Measurements from ENCODE around the gene ERN1. TPM values are rescaled to one million over a fixed set of nuclear protein-coding genes. Genes with fewer than 3 reads are reported as not detected.
"Not testable (repeated sequence)": the region's sequence is repeated elsewhere in the genome, so short reads cannot be mapped to it uniquely, and the experiment has no call there.

ERN1 gene
- polyA plus RNA-seq = 10 to 100 TPM; 30.7 to 52.9 (median 31.3) TPM

DNA sequence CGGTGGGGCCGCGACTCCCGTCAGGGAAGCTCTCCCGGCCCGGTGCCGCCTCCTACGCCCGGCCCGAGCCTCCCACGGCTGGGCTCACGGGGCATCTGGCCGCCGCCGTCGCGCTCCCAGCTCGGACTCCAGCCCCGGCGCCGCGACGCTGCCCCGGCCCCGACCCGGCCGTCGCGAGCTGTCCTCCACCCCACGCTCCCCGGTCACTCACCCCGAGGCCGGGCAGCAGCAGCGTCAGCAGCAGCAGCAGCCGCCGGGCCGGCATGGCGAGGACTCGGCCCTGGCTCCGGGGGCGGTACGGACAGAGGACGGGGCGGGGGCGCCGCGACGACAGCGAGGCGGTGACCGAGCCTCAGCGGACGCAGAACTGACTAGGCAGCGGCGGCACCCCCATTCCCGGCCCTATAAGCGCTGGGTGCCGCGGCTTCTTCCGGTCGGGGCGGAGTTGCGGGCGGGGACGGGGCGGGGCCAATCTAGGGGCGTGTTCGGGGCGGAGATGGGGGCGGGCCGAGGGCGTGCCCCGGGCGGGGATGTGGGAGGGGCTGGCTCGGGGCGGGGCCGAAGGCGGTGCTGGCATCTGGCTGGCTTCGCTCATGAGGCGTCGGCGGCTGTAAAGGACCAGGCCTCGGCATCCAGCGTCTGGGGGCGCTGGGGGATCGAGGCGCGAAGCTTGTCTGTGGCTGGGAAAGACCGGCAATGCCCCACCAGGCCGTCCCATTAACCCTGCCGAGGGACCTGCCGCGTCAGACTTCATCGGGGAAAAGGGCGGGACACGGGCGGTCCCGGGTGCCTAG, at the start of gene ERN1:
Gene ERN1, minus strand, starts transcription at position 380 of the 794 bp plus-strand sequence. Its CDS starts 115 bp downstream, at position 265.
- Mint-ChIP-seq H3K4me1 (peaks cover 44 to 51% of the 10 kb centered on the region in 2 donors), H3K9me3 (no peaks in the 10 kb centered on the region), H3K4me3 (peak within 1 kb of the TSS; percentile 90 to 98 (median 95)), H3K36me3 (no peaks in the 10 kb centered on the region), H3K27me3 (ENCODE audit: low read depth in 3 of 3) (peaks cover 0 to 8% (median 3%) of the 10 kb centered on the region in 3 donors), H3K27ac (peak within 1 kb of the TSS; percentile 90 to 99 (median 96))
- DNase-seq = peak; percentile 91 to 94 (median 94)

- Mint-ChIP-seq H3K27me3 (ENCODE audit: low read depth in 3 of 3) (peaks cover 0 to 10% (median 0%) of the 10 kb centered on the region in 3 donors), H3K36me3 (peaks cover 8 to 37% (median 18%) of the 10 kb centered on the region in 3 donors)
- H3K27ac Mint-ChIP-seq, DNase-seq, H3K4me3 Mint-ChIP-seq, H3K4me1 Mint-ChIP-seq, H3K9me3 Mint-ChIP-seq: not testable (repeated sequence)
Measured at GRCh38 chr17:64179024-64179423, 49.1 kb upstream of the ERN1 start.

GRCh38 chr17:64178011-64178825, 48.3 kb upstream of the ERN1 start:
- no peak overlapping the region for H3K27ac Mint-ChIP-seq
- DNase-seq = no peak

DNA sequence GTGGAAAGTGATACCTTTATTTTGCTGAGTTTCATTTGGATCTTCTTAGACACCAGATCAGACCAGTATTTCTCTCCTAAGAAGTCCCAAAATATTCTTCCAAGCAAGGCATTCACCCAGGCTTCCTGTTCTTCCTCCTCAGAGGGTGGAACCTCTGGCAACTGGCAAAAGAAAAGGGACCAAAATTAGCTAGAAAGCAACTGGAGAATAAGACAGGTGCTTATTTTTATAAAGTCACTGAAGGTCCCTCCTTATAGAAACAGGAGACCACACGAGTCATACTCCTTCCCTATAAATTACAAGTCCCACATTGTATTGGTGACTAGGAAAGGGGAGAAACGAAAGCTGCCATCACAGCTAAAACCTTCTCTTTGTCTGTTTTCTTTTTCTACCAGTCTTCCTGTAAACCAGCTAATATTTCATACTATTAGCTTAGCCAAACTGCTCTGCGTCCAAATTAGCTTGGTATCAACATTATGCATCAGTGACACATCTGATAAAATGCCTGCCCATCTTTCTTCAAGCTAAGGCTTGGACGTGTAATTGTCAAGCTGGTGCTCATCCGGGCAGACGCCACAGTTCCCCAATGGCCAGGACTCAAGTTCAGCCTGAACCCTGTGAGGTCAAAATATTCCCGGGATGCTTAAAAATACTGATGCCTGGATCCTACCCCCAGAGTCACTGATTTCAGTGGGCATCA, 47.5 kb upstream of the ERN1 start:
- H3K27me3 Mint-ChIP-seq (ENCODE audit: low read depth in 3 of 3) = peaks cover 0 to 10% (median 0%) of the 10 kb centered on the region in 3 donors
- H3K36me3 Mint-ChIP-seq = peaks cover 11 to 41% (median 21%) of the 10 kb centered on the region in 3 donors
- H3K9me3 Mint-ChIP-seq = no peaks in the 10 kb centered on the region
- H3K4me1 Mint-ChIP-seq = no peaks in the 10 kb centered on the region
- DNase-seq = no peak
- no peak overlapping the region for H3K27ac Mint-ChIP-seq
- H3K4me3 Mint-ChIP-seq = no peak overlapping the region

More at GRCh38 chr17:64178011-64178825, 48.3 kb upstream of the ERN1 start:
- Mint-ChIP-seq H3K36me3 (peaks cover 8 to 37% (median 18%) of the 10 kb centered on the region in 3 donors), H3K9me3 (no peaks in the 10 kb centered on the region), H3K4me1 (no peaks in the 10 kb centered on the region), H3K27me3 (ENCODE audit: low read depth in 3 of 3) (peaks cover 0 to 10% (median 0%) of the 10 kb centered on the region in 3 donors), H3K4me3 (no peak overlapping the region)

GRCh38 chr17:64176556-64176955, 46.6 kb upstream of the ERN1 start:
- H3K36me3 Mint-ChIP-seq = peaks cover 13 to 43% (median 24%) of the 10 kb centered on the region in 3 donors
- no peak overlapping the region for H3K4me3 Mint-ChIP-seq
- no peak overlapping the region for H3K27ac Mint-ChIP-seq
- H3K4me1 Mint-ChIP-seq = no peaks in the 10 kb centered on the region
- H3K9me3 Mint-ChIP-seq = no peaks in the 10 kb centered on the region
- no peak for DNase-seq
- H3K27me3 Mint-ChIP-seq (ENCODE audit: low read depth in 3 of 3) = peaks cover 0 to 7% (median 0%) of the 10 kb centered on the region in 3 donors

- Mint-ChIP-seq H3K36me3 (peaks cover 24 to 51% (median 30%) of the 10 kb centered on the region in 3 donors), H3K27me3 (ENCODE audit: low read depth in 3 of 3) (peaks cover 0 to 7% (median 1%) of the 10 kb centered on the region in 3 donors), H3K4me3 (no peak overlapping the region), H3K9me3 (no peaks in the 10 kb centered on the region), H3K27ac (no peak overlapping the region), H3K4me1 (no peaks in the 10 kb centered on the region)
- no peak for DNase-seq
Measured at GRCh38 chr17:64174686-64175456, 44.9 kb upstream of the ERN1 start.

GRCh38 chr17:64173646-64174045, 43.7 kb upstream of the ERN1 start:
- no peaks in the 10 kb centered on the region for H3K9me3 Mint-ChIP-seq
- peaks cover 23 to 50% (median 30%) of the 10 kb centered on the region in 3 donors for H3K36me3 Mint-ChIP-seq
- no peak overlapping the region for H3K4me3 Mint-ChIP-seq
- no peak overlapping the region for H3K27ac Mint-ChIP-seq
- no peak for DNase-seq
- no peaks in the 10 kb centered on the region for H3K4me1 Mint-ChIP-seq
- H3K27me3 Mint-ChIP-seq (ENCODE audit: low read depth in 3 of 3) = peaks cover 0 to 7% (median 1%) of the 10 kb centered on the region in 3 donors

- DNase-seq = no peak
- no peak overlapping the region for H3K4me3 Mint-ChIP-seq
- H3K27ac Mint-ChIP-seq = no peak overlapping the region
- no peaks in the 10 kb centered on the region for H3K4me1 Mint-ChIP-seq
- H3K9me3 Mint-ChIP-seq = no peaks in the 10 kb centered on the region
- H3K36me3 Mint-ChIP-seq = peaks cover 23 to 41% (median 28%) of the 10 kb centered on the region in 3 donors
- H3K27me3 Mint-ChIP-seq (ENCODE audit: low read depth in 3 of 3) = peaks cover 0 to 4% (median 1%) of the 10 kb centered on the region in 3 donors
Measured at GRCh38 chr17:64172510-64172909, 42.6 kb upstream of the ERN1 start.

DNA sequence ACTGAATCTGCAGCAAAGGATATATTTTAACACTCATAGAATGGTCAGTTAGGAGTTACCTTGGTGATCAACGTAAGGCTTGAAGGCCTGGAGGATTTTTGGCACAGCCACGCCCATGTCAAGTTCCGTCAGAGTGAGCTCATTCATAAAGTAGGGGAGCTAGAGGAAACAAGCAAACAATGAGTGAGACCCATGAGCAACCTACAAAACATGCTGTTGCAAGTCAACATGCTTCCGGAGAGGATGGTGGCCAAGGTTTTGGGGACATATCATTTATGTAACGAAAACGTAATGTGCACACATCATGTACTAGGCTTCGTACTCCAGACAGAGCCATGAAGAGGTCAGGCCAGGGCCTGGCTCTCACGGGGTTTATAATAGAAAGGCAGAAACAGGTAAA, 41.1 kb upstream of the ERN1 start:
- no peak for DNase-seq
- Mint-ChIP-seq H3K4me3 (no peak overlapping the region), H3K4me1 (no peaks in the 10 kb centered on the region), H3K9me3 (no peaks in the 10 kb centered on the region), H3K27me3 (ENCODE audit: low read depth in 3 of 3) (peaks cover 0 to 4% (median 1%) of the 10 kb centered on the region in 3 donors), H3K36me3 (peaks cover 19 to 38% (median 19%) of the 10 kb centered on the region in 3 donors), H3K27ac (no peak overlapping the region)

DNA sequence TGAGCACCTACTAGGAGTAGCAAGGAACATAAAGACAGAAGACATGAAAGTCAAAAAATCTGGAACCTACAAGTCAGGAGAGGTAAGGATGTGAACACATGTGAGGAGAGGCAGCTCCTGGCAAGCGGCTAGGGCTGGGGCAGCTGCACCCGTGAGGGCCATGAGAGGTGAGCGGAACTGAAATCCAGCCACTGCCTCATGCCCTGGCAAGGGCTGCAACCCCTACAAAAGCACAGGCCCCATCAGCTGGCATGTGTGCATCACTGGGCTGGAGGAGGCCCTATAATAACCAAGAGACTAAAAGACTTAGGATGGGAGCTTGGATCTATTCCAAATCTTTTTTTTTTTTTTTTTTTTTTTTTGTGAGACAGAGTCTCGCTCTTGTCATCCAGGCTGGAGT, 40.3 kb upstream of the ERN1 start:
- Mint-ChIP-seq H3K9me3 (no peaks in the 10 kb centered on the region), H3K36me3 (peaks cover 19 to 37% (median 19%) of the 10 kb centered on the region in 3 donors)

GRCh38 chr17:64167666-64168065, 37.7 kb upstream of the ERN1 start:
- H3K4me1 Mint-ChIP-seq; DNase-seq; H3K9me3 Mint-ChIP-seq; H3K4me3 Mint-ChIP-seq; H3K27ac Mint-ChIP-seq; H3K27me3 Mint-ChIP-seq (ENCODE audit: low read depth in 3 of 3): not testable (repeated sequence)
- H3K36me3 Mint-ChIP-seq = peaks cover 18 to 27% (median 18%) of the 10 kb centered on the region in 3 donors

More for the DNA sequence above, 40.3 kb upstream of the ERN1 start:
- no peak overlapping the region for H3K4me3 Mint-ChIP-seq
- no peak for DNase-seq
- H3K27ac Mint-ChIP-seq = no peak overlapping the region
- H3K4me1 Mint-ChIP-seq = no peaks in the 10 kb centered on the region
- peaks cover 0 to 1% (median 0%) of the 10 kb centered on the region in 3 donors for H3K27me3 Mint-ChIP-seq (ENCODE audit: low read depth in 3 of 3)

DNA sequence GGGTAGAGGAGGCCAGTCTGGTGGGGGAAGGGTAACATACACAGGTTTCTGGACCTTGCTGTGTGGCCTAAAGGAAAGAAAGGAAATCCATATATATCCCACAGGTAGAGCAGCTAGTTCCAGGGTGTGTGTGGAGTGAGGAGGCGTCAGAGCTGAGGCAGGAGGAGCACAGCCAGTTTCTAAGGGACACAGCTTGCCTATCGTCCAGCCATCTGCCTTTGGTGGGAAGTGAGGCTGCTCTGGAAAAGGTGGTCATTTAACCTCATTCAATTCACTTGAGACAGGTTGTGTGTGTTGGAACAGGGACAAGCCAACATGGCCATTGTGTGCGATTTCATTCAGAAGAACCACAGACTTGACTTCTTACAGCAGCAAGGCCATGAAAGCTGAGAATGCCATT, 36.9 kb upstream of the ERN1 start:
- no peaks in the 10 kb centered on the region for H3K9me3 Mint-ChIP-seq
- no peak overlapping the region for H3K27ac Mint-ChIP-seq
- H3K4me3 Mint-ChIP-seq = no peak overlapping the region
- peaks cover 0 to 1% (median 1%) of the 10 kb centered on the region in 3 donors for H3K27me3 Mint-ChIP-seq (ENCODE audit: low read depth in 3 of 3)
- no peak for DNase-seq
- peaks cover 13 to 22% (median 13%) of the 10 kb centered on the region in 3 donors for H3K36me3 Mint-ChIP-seq
- no peaks in the 10 kb centered on the region for H3K4me1 Mint-ChIP-seq

GRCh38 chr17:64165347-64165746, 35.4 kb upstream of the ERN1 start:
- H3K4me1 Mint-ChIP-seq = no peaks in the 10 kb centered on the region
- no peak for DNase-seq
- peaks cover 6 to 13% (median 8%) of the 10 kb centered on the region in 3 donors for H3K36me3 Mint-ChIP-seq
- H3K4me3 Mint-ChIP-seq = no peak overlapping the region
- no peaks in the 10 kb centered on the region for H3K9me3 Mint-ChIP-seq
- H3K27ac Mint-ChIP-seq = no peak overlapping the region
- H3K27me3 Mint-ChIP-seq (ENCODE audit: low read depth in 3 of 3) = peaks cover 0 to 1% (median 0%) of the 10 kb centered on the region in 3 donors
